WTC11 (cell line): ENCODE results near the gene CDH13.

Source experiments
- CTCF ChIP-seq: fragments of 200-600 bp; IDR thresholded peaks from 2 replicates; pipeline ENCODE4 v1.8.0; 2022; ENCODE audit warnings: antibody characterized with exemption
- NR2C2 ChIP-seq: sonication (generic); formaldehyde crosslinking; IDR thresholded peaks from 2 replicates; pipeline ENCODE4 v1.8.0; 2022; ENCODE audit warnings: mild to moderate bottlenecking, missing genetic modification reagents

- TF ChIP-seq CTCF = no peak
- no peak for TF ChIP-seq NR2C2 (CRISPR knock-in tag)
Observed at GRCh38 chr16:83808573-83809014, 1181.8 kb downstream of the CDH13 start.
